KMS-11 (cell line): ENCODE results near the gene USP47.

Source experiments
- H2AFZ ChIP-seq: fragments of 200-600 bp; sonication (generic); 2 replicates; pipeline ENCODE4 v1.6.1; 2016; ENCODE audit warnings: antibody characterized with exemption, mixed run types, low read depth
- H3K27ac ChIP-seq: fragments of 200-600 bp; sonication (generic); 2 replicates; pipeline ENCODE4 v1.6.1; 2016; ENCODE audit warnings: mild to moderate bottlenecking, mixed run types
- H3K27me3 ChIP-seq: fragments of 200-600 bp; sonication (generic); 2 replicates; pipeline ENCODE4 v1.6.1; 2017; ENCODE audit warnings: mild to moderate bottlenecking, low read depth, mixed run types, moderate library complexity; ENCODE audit not compliant: insufficient read depth
- H3K36me3 ChIP-seq: fragments of 200-600 bp; sonication (generic); 2 replicates; pipeline ENCODE4 v1.6.1; 2017; ENCODE audit warnings: mild to moderate bottlenecking, mixed run types; ENCODE audit not compliant: insufficient read depth
- H3K4me1 ChIP-seq: fragments of 200-600 bp; sonication (generic); 2 replicates; pipeline ENCODE4 v1.6.1; 2016; ENCODE audit warnings: mild to moderate bottlenecking, low read depth, mixed run types; ENCODE audit not compliant: poor library complexity, severe bottlenecking
- H3K4me2 ChIP-seq: fragments of 200-600 bp; sonication (generic); 2 replicates; pipeline ENCODE4 v1.7.0; 2016; ENCODE audit warnings: mild to moderate bottlenecking, mixed run types
- H3K4me3 ChIP-seq: fragments of 200-600 bp; sonication (generic); IDR thresholded peaks from 2 replicates; pipeline ENCODE4 v1.6.1; 2017; ENCODE audit warnings: low read depth, low read length, mixed read lengths; ENCODE audit not compliant: insufficient read depth
- H3K79me2 ChIP-seq: fragments of 200-600 bp; sonication (generic); 2 replicates; pipeline ENCODE4 v1.6.1; 2016; ENCODE audit warnings: low read depth, mixed run types; ENCODE audit not compliant: insufficient read depth
- H3K9ac ChIP-seq: fragments of 200-600 bp; sonication (generic); 2 replicates; pipeline ENCODE4 v1.6.1; 2016; ENCODE audit warnings: mild to moderate bottlenecking, mixed run types
- H4K20me1 ChIP-seq: fragments of 200-600 bp; sonication (generic); 2 replicates; pipeline ENCODE4 v1.6.1; 2016; ENCODE audit warnings: mild to moderate bottlenecking, mixed run types; ENCODE audit not compliant: insufficient read depth
- CTCF ChIP-seq: fragments of 200-600 bp; sonication (generic); conservative IDR thresholded peaks from 2 replicates; pipeline ENCODE4 v1.6.1; 2017; ENCODE audit warnings: low read depth, mild to moderate bottlenecking, antibody characterized with exemption, low read length, moderate library complexity, mixed read lengths

The USP47 gene

GRCh38 chr11:11847082-11847481 lies 5.3 kb downstream of the USP47 start:
- H2AFZ ChIP-seq = no peak overlapping the region
- peaks cover 100% of the 10 kb centered on the region for H3K79me2 ChIP-seq
- no peak overlapping the region for H3K27ac ChIP-seq
- no peak for TF ChIP-seq CTCF
- no peak overlapping the region for H3K4me3 ChIP-seq
- no peaks in the 10 kb centered on the region for H3K36me3 ChIP-seq
- no peak overlapping the region for H3K4me2 ChIP-seq
- no peak overlapping the region for H3K9ac ChIP-seq
- H4K20me1 ChIP-seq = peaks cover 19% of the 10 kb centered on the region
- H3K27me3 ChIP-seq = no peaks in the 10 kb centered on the region
- H3K4me1 ChIP-seq = peaks cover 54% of the 10 kb centered on the region

GRCh38 chr11:11848891-11849746 lies 7.3 kb downstream of the USP47 start:
- Histone ChIP-seq H3K4me3 (no peak overlapping the region), H3K36me3 (no peaks in the 10 kb centered on the region), H3K27me3 (no peaks in the 10 kb centered on the region), H2AFZ (no peak overlapping the region), H4K20me1 (peaks cover 25% of the 10 kb centered on the region), H3K9ac (no peak overlapping the region), H3K4me2 (peak overlapping the region; percentile 43), H3K27ac (no peak overlapping the region), H3K4me1 (peaks cover 57% of the 10 kb centered on the region), H3K79me2 (peaks cover 100% of the 10 kb centered on the region)
- peak; percentile 76 for TF ChIP-seq CTCF

- no peaks in the 10 kb centered on the region for H3K27me3 ChIP-seq
- no peak for TF ChIP-seq CTCF
- H3K4me1 ChIP-seq = peaks cover 45% of the 10 kb centered on the region
- H3K9ac ChIP-seq = no peak overlapping the region
- H3K27ac ChIP-seq = no peak overlapping the region
- H4K20me1 ChIP-seq = peaks cover 27% of the 10 kb centered on the region
- no peak overlapping the region for H3K4me3 ChIP-seq
- no peak overlapping the region for H3K4me2 ChIP-seq
- peaks cover 98% of the 10 kb centered on the region for H3K79me2 ChIP-seq
- H2AFZ ChIP-seq = no peak overlapping the region
- no peaks in the 10 kb centered on the region for H3K36me3 ChIP-seq
These were observed 8.9 kb downstream of the USP47 start for GRCh38 chr11:11850668-11851067.

GRCh38 chr11:11856638-11857037 lies 14.9 kb downstream of the USP47 start:
- no peak overlapping the region for H3K4me3 ChIP-seq
- H3K4me1 ChIP-seq = peaks cover 37% of the 10 kb centered on the region
- no peak for TF ChIP-seq CTCF
- peak overlapping the region; percentile 19; the same call in 1 of the 2 replicates for H3K4me2 ChIP-seq
- peaks cover 25% of the 10 kb centered on the region for H4K20me1 ChIP-seq
- H3K79me2 ChIP-seq = peaks cover 85% of the 10 kb centered on the region
- H3K36me3 ChIP-seq = no peaks in the 10 kb centered on the region
- no peak overlapping the region for H3K9ac ChIP-seq
- H3K27ac ChIP-seq = peak overlapping the region; percentile 35; the same call in 1 of the 2 replicates
- no peaks in the 10 kb centered on the region for H3K27me3 ChIP-seq
- H2AFZ ChIP-seq = no peak overlapping the region
